HT-29 (cell line): ENCODE data around the gene FHOD1. TPM values are rescaled to one million over a fixed set of nuclear protein-coding genes. Genes with fewer than 3 reads are reported as not detected.

Source experiments
- DNase-seq: peaks from one replicate; pipeline ENCODE4 v3.0.0-alpha.2; 2015; ENCODE audit warnings: low spot score
- total RNA-seq: library from RNA; depleted of rRNA; stranded (reverse); fragments of >200 nt; shearing (Covaris generic); gene quantifications from 2 replicates; pipeline ENCODE4 v1.2.3, GENCODE V29; 2014

FHOD1 gene
- total RNA-seq, 1 experiment from 2014 or later, result 57.7 TPM

GRCh38 chr16:67209565-67209964, 37.7 kb downstream of the FHOD1 start:
- DNase-seq, result no peak

- no peak for DNase-seq
These were observed 39.0 kb downstream of the FHOD1 start for GRCh38 chr16:67208154-67208896.

GRCh38 chr16:67207249-67208091, 39.8 kb downstream of the FHOD1 start:
- no peak for DNase-seq

- DNase-seq, result no peak
These were observed 40.4 kb downstream of the FHOD1 start for GRCh38 chr16:67206838-67207248.

GRCh38 chr16:67206129-67206837, 41.0 kb downstream of the FHOD1 start:
- no peak for DNase-seq

GRCh38 chr16:67204076-67204475, 43.2 kb downstream of the FHOD1 start:
- no peak for DNase-seq

GRCh38 chr16:67202956-67203493, 44.3 kb downstream of the FHOD1 start:
- DNase-seq, result no peak

GRCh38 chr16:67202426-67202825, 44.9 kb downstream of the FHOD1 start:
- DNase-seq, result no peak

GRCh38 chr16:67201411-67202345, 45.6 kb downstream of the FHOD1 start:
- no peak for DNase-seq

GRCh38 chr16:67200491-67200890, 46.8 kb downstream of the FHOD1 start:
- no peak for DNase-seq

GRCh38 chr16:67199808-67200198, 47.5 kb downstream of the FHOD1 start:
- no peak for DNase-seq

- DNase-seq, result peak; percentile 86
These were observed 48.1 kb downstream of the FHOD1 start, which contains the start of gene ELMO3 for GRCh38 chr16:67199011-67199807. Gene ELMO3 (plus strand): TSS chr16:67199131. CDS start chr16:67199327, 196 bp downstream.

- peak; percentile 82 for DNase-seq
These were observed 49.0 kb downstream of the FHOD1 start for GRCh38 chr16:67198238-67198734.

- DNase-seq, result no peak
These were observed 49.6 kb downstream of the FHOD1 start for GRCh38 chr16:67197704-67198103.

- DNase-seq, result no peak
These were observed 50.4 kb downstream of the FHOD1 start for GRCh38 chr16:67196881-67197280.

GRCh38 chr16:67195676-67196075, 51.6 kb downstream of the FHOD1 start:
- DNase-seq, result no peak

GRCh38 chr16:67194260-67194659, 53.0 kb downstream of the FHOD1 start:
- no peak for DNase-seq

- DNase-seq, result no peak
These were observed 53.7 kb downstream of the FHOD1 start for GRCh38 chr16:67193536-67193935.

GRCh38 chr16:67192781-67193361, 54.4 kb downstream of the FHOD1 start:
- no peak for DNase-seq
